BJ (cell line): ENCODE data around the gene FAM171A1. TPM values are rescaled to one million over a fixed set of nuclear protein-coding genes. Genes with fewer than 3 reads are reported as not detected.
"Not testable (repeated sequence)": the region's sequence is repeated elsewhere in the genome, so short reads cannot be mapped to it uniquely, and the experiment has no call there.

Source experiments
- CTCF ChIA-PET: fragments of 350-600 bp; formaldehyde crosslinking; extraction: SDS; loops from one replicate; lab custom pipeline; 2021; ENCODE audit warnings: antibody characterized with exemption, inconsistent platforms; lab: Yijun Ruan, JAX
- POLR2A ChIA-PET: fragments of 300-600 bp; sonication (Branson Sonifier 250); formaldehyde crosslinking; extraction: SDS; loops from one replicate; lab custom pipeline; 2021; ENCODE audit warnings: antibody characterized with exemption; lab: Charles Lee
- DNase-seq: peaks from one replicate; pipeline ENCODE4 v3.0.0-alpha.2; 2011; ENCODE audit warnings: low read depth
- H3K27me3 ChIP-seq: 2 replicates; pipeline ENCODE4 v1.6.0; 2011; ENCODE audit warnings: low read length; ENCODE audit not compliant: control insufficient read depth, insufficient read depth
- H3K36me3 ChIP-seq: 2 replicates; pipeline ENCODE4 v1.5.1; 2011; ENCODE audit warnings: low read length; ENCODE audit not compliant: control insufficient read depth, insufficient read depth
- H3K4me3 ChIP-seq: 2 replicates; pipeline ENCODE4 v1.5.1; 2011; ENCODE audit warnings: low read depth, mild to moderate bottlenecking, control low read depth, low read length
- polyA plus RNA-seq: library from polyadenylated mRNA; depleted of rRNA; stranded (reverse); fragments of >200 nt; gene quantifications from 2 replicates; pipeline ENCODE4 v1.2.3, GENCODE V29; 2011
- TF ChIP-seq, protein P1 (sequence below): IDR thresholded peaks from 2 replicates; pipeline ENCODE4 v1.5.1; 2011; ENCODE audit warnings: low read depth, mild to moderate bottlenecking, control low read depth, inconsistent platforms, low read length, moderate library complexity; ENCODE audit not compliant: insufficient read depth

FAM171A1 gene
- polyA plus RNA-seq, 1 experiment, result 18.4 TPM

DNA sequence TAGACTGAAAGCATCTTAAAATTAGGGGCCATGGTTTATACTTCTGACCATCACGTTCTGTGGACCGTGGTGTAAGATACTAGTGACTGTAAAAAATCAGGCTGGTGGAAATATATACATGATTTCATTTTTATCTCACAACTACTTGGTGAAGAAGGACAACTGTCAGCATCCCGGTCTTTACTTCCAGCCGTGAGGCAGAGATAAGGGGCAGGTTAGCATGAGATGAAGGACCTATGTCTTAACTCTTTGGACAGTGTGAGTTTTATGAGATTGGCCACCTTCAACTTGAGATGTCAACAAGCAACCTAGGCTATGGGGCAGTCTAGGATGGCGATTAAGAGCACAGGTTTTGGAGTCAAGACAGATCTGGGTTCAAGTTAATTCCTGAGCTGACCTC, 37.5 kb upstream of the FAM171A1 start:
- ChIA-PET POLR2A (no interaction called here), CTCF (interaction anchor here (0.6 kb wide), 1 partner anchor 19 kb away, joined by 3 read pairs; no protein-coding TSS in a partner anchor)
- no peak for DNase-seq
- Histone ChIP-seq H3K36me3 (no peaks in the 10 kb centered on the region), H3K27me3 (peaks cover 2% of the 10 kb centered on the region; the same call in 1 of the 2 replicates), H3K4me3 (no peak overlapping the region)
- TF ChIP-seq, protein P1, sequence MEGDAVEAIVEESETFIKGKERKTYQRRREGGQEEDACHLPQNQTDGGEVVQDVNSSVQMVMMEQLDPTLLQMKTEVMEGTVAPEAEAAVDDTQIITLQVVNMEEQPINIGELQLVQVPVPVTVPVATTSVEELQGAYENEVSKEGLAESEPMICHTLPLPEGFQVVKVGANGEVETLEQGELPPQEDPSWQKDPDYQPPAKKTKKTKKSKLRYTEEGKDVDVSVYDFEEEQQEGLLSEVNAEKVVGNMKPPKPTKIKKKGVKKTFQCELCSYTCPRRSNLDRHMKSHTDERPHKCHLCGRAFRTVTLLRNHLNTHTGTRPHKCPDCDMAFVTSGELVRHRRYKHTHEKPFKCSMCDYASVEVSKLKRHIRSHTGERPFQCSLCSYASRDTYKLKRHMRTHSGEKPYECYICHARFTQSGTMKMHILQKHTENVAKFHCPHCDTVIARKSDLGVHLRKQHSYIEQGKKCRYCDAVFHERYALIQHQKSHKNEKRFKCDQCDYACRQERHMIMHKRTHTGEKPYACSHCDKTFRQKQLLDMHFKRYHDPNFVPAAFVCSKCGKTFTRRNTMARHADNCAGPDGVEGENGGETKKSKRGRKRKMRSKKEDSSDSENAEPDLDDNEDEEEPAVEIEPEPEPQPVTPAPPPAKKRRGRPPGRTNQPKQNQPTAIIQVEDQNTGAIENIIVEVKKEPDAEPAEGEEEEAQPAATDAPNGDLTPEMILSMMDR, result no peak

DNA sequence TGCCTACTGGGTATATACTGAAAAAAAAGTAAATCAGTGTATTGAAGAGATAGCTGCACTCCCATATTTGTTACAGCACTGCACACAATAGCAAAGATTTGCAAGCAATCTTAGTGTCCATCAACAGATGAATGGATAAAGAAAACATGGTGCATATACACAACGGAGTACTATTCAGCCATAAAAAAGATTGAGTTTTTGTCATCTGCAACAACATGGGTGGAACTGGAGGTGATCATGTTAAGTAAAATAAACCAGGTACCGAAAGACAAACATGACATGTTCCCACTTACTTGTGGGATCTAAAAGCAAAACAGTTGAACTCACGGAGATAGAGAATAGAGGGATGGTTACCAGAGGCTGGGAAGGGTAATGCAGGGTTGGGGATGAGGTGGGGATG, 34.2 kb upstream of the FAM171A1 start:
- ChIA-PET CTCF (no interaction called here), POLR2A (no interaction called here)
- DNase-seq, result no peak
- TF ChIP-seq, protein P1, result no peak
- H3K36me3 ChIP-seq, result no peaks in the 10 kb centered on the region
- H3K4me3 ChIP-seq, result no peak overlapping the region
- H3K27me3 ChIP-seq, result peaks cover 1% of the 10 kb centered on the region; the same call in 1 of the 2 replicates

DNA sequence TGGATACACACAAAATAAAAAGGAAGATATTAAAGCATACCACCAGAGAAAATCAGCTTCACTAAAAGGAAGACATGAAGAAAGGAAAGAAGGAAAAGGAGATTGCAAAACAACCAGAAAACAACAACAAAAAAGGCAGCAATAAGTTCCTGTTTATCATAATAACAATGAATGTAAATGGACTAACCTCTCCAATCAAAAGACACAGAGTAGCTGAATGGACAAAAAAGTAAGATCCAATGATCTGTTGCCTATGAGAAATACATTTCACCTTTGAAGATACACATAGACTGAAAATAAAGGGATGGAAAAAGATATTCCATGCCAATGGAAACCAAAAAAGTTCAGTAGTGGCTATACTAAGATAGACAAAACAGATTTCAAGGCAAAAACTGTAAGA, 30.3 kb upstream of the FAM171A1 start:
- peaks cover 5% of the 10 kb centered on the region; the same call in 1 of the 2 replicates for H3K27me3 ChIP-seq
- POLR2A ChIA-PET, result no interaction called here
- TF ChIP-seq, protein P1, result no peak
- CTCF ChIA-PET, result interaction anchor here (2.9 kb wide), 1 partner anchor 18 kb away, joined by 7 read pairs; no protein-coding TSS in a partner anchor
- DNase-seq, result no peak
- H3K4me3 ChIP-seq, result no peak overlapping the region
- H3K36me3 ChIP-seq, result no peaks in the 10 kb centered on the region

DNA sequence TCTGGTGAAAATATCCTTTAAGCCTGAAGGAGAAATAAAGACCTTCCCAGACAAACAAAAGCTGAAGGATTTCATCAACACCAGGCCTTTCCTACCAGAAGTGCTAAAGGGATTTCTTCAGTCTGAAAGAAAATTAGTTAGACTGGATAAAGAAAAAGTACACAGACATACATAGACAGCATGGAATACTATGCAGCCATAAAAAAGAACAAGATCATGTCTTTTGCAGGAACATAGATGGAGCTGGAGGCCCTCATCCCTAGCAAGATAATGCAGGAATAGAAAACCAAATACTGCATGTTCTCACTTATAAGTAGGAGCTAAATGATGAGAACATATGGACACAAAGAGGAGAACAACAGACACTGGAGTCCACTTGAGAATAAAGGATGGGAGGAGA, 29.4 kb upstream of the FAM171A1 start:
- CTCF ChIA-PET, POLR2A ChIA-PET: not testable (repeated sequence)

DNA sequence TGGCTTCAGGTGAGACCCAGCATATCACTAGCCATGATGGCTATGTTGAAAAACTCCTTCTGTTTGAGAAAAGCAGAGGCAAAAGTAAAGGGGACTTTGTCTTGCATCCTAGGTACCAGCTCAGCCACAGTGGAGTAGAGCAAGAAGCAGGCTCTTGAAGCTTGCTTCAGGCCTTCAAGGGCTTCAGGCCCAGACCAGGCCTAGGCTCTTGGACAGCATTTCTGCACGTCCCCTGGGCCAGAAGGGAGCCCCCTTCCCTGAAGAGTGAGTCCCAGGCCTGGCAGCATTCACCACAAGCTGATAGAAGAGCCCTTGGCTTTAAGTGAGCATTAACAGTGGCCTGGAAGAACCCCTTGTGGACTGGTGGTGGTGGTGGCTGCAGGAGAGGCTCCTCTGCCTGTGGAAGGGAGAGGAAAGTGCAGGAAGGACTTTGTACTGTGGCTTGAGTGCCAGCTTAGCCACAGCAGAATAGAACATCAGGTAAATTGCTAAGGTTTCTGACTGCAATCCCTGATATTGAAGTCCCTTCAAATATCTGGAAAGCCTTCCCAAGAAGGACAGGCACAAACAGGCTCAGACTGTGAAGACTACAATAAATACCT, 28.1 kb upstream of the FAM171A1 start:
- POLR2A ChIA-PET, result no interaction called here

More for the DNA sequence above, 29.4 kb upstream of the FAM171A1 start:
- not testable (repeated sequence) for H3K27me3 ChIP-seq, H3K4me3 ChIP-seq, H3K36me3 ChIP-seq, DNase-seq

More for the DNA sequence above, 28.1 kb upstream of the FAM171A1 start:
- DNase-seq, result no peak
- TF ChIP-seq, protein P1, result no peak
- no peak overlapping the region for H3K4me3 ChIP-seq
- CTCF ChIA-PET, result interaction anchor here (1.0 kb wide), 1 partner anchor 31 kb away, joined by 3 read pairs; no protein-coding TSS in a partner anchor
- peaks cover 5% of the 10 kb centered on the region; the same call in 1 of the 2 replicates for H3K27me3 ChIP-seq
- H3K36me3 ChIP-seq, result no peaks in the 10 kb centered on the region
